Measurements from ENCODE around the gene ROBO1. TPM values are rescaled to one million over a fixed set of nuclear protein-coding genes. Genes with fewer than 3 reads are reported as not detected.

The ROBO1 gene
- total RNA-seq, 2 experiments from 2014 or later: 8.6 to 9.0 TPM

DNA sequence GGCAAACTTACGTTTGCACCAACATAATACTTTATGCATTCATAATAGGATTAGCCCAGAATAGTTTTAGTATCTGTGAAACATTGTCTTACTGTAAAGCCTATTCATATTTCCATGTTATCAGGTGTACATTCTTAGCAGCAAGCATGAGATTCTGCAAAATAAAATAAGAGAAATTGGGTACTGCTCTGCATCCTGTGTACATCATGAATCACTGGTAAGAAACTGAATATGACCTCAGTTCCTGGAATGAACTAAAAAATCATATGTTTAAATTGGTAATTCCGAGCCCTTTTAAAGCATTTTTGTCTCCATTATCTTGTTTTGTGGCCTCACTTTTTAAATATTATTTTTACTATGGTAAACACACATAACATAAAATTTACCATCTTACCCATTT, 605.1 kb downstream of the ROBO1 start:
- no peak overlapping the region for H3K4me3 Mint-ChIP-seq
- POLR2A ChIA-PET: no interaction called here

DNA sequence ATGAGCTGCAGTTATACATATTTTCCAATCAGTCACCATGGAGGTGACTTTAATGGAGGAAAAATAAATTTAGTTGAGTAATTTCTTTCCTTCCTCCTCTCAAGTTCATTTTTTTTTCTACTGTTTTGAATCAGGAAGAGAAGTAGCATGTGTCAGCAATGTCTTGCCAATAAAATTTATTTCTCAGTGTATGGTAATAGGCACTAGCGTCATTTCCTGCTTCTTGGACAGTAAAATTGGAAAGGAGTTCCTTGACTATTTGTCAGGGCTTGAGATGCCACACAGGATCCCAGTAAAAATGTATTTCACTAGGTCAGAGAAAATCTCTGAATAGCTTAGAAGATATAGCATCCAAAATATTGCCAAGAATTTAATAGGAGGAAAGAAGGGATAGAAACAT, 605.9 kb downstream of the ROBO1 start:
- ATAC-seq (no peak), DNase-seq (no peak)
- no peaks in the 10 kb centered on the region for H3K4me1 Mint-ChIP-seq (ENCODE audit: low read depth)
- no peaks in the 10 kb centered on the region for H3K36me3 Mint-ChIP-seq (ENCODE audit: low read depth)
- H3K4me3 Mint-ChIP-seq: no peak overlapping the region
- no peak overlapping the region for H3K27ac Mint-ChIP-seq
- TF ChIP-seq, protein P1, sequence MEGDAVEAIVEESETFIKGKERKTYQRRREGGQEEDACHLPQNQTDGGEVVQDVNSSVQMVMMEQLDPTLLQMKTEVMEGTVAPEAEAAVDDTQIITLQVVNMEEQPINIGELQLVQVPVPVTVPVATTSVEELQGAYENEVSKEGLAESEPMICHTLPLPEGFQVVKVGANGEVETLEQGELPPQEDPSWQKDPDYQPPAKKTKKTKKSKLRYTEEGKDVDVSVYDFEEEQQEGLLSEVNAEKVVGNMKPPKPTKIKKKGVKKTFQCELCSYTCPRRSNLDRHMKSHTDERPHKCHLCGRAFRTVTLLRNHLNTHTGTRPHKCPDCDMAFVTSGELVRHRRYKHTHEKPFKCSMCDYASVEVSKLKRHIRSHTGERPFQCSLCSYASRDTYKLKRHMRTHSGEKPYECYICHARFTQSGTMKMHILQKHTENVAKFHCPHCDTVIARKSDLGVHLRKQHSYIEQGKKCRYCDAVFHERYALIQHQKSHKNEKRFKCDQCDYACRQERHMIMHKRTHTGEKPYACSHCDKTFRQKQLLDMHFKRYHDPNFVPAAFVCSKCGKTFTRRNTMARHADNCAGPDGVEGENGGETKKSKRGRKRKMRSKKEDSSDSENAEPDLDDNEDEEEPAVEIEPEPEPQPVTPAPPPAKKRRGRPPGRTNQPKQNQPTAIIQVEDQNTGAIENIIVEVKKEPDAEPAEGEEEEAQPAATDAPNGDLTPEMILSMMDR (IDR thresholded peaks at IDR 0.05): no peak
- no peaks in the 10 kb centered on the region for H3K27me3 Mint-ChIP-seq
- POLR2A ChIA-PET: no interaction called here
- CTCF ChIA-PET: no interaction called here
- peaks cover 4% of the 10 kb centered on the region for H3K9me3 Mint-ChIP-seq
- intact Hi-C loops (cut with micrococcal nuclease): no loop called here

More for the DNA sequence above, 605.1 kb downstream of the ROBO1 start:
- Mint-ChIP-seq H3K27me3 (no peaks in the 10 kb centered on the region), H3K36me3 (ENCODE audit: low read depth) (no peaks in the 10 kb centered on the region), H3K27ac (no peak overlapping the region), H3K4me1 (ENCODE audit: low read depth) (no peaks in the 10 kb centered on the region), H3K9me3 (peaks cover 4% of the 10 kb centered on the region)
- no peak for DNase-seq
- intact Hi-C loops (cut with micrococcal nuclease): no loop called here
- ATAC-seq: no peak
- CTCF ChIA-PET: no interaction called here
- TF ChIP-seq, protein P1 (IDR thresholded peaks at IDR 0.05): no peak

DNA sequence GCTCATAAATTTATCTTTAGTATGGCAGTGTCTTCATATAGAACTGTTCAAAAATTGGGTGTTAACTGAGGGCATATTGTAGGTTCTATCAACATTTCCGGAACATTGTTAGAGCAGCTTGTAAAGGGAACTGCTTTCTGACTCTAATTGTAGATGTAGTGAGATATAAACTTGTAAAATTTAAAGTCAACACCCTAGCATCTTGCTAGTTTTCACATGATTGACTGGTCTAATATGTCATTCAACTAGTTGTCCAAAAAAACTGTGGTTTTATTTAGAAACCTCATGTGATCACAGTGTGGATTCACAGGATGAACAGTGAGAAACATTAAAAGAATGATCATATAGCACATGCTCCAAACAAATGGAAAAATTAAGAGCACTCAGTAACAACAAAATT, 607.4 kb downstream of the ROBO1 start:
- Mint-ChIP-seq H3K4me1 (ENCODE audit: low read depth) (no peaks in the 10 kb centered on the region), H3K4me3 (no peak overlapping the region), H3K27ac (no peak overlapping the region), H3K36me3 (ENCODE audit: low read depth) (no peaks in the 10 kb centered on the region), H3K27me3 (no peaks in the 10 kb centered on the region), H3K9me3 (peaks cover 3% of the 10 kb centered on the region)
- DNase-seq (no peak), ATAC-seq (no peak)
- TF ChIP-seq, protein P1 (IDR thresholded peaks at IDR 0.05): no peak
- ChIA-PET CTCF (no interaction called here), POLR2A (no interaction called here)
- intact Hi-C loops (cut with micrococcal nuclease): no loop called here

DNA sequence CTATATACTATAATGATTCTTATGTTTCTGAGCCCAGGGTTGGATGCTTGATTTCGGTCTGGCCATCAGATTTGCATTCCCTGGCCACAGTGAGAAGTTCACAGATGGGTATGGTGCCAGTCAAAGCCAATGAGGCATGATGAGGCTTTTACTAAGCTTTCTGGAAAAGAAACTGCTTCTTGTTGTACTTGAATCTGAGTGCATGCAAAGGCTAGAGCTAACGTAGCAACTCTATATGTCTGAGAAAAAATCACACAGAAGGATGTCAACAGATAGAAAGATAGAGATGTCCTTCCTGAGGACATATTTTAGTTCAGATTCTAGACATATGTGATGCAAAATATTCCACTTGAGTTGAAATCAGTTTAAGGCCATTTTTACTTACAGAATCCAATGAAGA, 608.1 kb downstream of the ROBO1 start:
- ATAC-seq (no peak), DNase-seq (no peak)
- Mint-ChIP-seq H3K4me1 (ENCODE audit: low read depth) (no peaks in the 10 kb centered on the region), H3K27me3 (no peaks in the 10 kb centered on the region), H3K36me3 (ENCODE audit: low read depth) (no peaks in the 10 kb centered on the region), H3K27ac (no peak overlapping the region), H3K4me3 (no peak overlapping the region), H3K9me3 (peaks cover 3% of the 10 kb centered on the region)
- intact Hi-C loops (cut with micrococcal nuclease): no loop called here
- ChIA-PET CTCF (no interaction called here), POLR2A (no interaction called here)
- TF ChIP-seq, protein P1 (IDR thresholded peaks at IDR 0.05): no peak

DNA sequence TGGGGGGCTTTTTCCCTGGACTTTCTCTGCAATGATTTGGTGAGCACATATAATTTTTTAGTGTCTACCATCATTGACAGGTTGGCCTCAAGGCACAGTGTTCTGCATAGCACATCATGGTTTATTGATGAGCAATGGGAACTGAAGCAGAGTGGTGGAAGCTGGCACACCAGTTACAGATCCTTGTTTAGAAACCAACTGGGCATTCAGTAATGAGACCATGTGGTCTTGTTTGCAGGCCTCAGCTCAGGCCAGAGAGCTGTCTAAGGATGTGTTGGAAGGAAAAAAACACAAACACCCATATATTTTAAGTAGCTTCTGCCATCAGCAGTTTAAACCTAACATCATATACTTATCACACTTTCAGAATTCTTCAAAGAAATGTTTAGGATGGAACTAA, 610.6 kb downstream of the ROBO1 start:
- peaks cover 1% of the 10 kb centered on the region for H3K9me3 Mint-ChIP-seq
- ATAC-seq (no peak), DNase-seq (no peak)
- intact Hi-C loops (cut with micrococcal nuclease): no loop called here
- no peaks in the 10 kb centered on the region for H3K36me3 Mint-ChIP-seq (ENCODE audit: low read depth)
- POLR2A ChIA-PET: no interaction called here
- TF ChIP-seq, protein P1 (IDR thresholded peaks at IDR 0.05): no peak
- no peak overlapping the region for H3K4me3 Mint-ChIP-seq
- H3K27me3 Mint-ChIP-seq: no peaks in the 10 kb centered on the region
- CTCF ChIA-PET: no interaction called here
- no peaks in the 10 kb centered on the region for H3K4me1 Mint-ChIP-seq (ENCODE audit: low read depth)
- H3K27ac Mint-ChIP-seq: no peak overlapping the region

All from activated CD8-positive, alpha-beta T cell treated with anti-CD3 and anti-CD28 coated beads for 36 hours (primary cell).